Measurements from ENCODE around the gene BLCAP.
"Not testable (repeated sequence)": the region's sequence is repeated elsewhere in the genome, so short reads cannot be mapped to it uniquely, and the experiment has no call there.

BLCAP gene, protein sequence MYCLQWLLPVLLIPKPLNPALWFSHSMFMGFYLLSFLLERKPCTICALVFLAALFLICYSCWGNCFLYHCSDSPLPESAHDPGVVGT

DNA sequence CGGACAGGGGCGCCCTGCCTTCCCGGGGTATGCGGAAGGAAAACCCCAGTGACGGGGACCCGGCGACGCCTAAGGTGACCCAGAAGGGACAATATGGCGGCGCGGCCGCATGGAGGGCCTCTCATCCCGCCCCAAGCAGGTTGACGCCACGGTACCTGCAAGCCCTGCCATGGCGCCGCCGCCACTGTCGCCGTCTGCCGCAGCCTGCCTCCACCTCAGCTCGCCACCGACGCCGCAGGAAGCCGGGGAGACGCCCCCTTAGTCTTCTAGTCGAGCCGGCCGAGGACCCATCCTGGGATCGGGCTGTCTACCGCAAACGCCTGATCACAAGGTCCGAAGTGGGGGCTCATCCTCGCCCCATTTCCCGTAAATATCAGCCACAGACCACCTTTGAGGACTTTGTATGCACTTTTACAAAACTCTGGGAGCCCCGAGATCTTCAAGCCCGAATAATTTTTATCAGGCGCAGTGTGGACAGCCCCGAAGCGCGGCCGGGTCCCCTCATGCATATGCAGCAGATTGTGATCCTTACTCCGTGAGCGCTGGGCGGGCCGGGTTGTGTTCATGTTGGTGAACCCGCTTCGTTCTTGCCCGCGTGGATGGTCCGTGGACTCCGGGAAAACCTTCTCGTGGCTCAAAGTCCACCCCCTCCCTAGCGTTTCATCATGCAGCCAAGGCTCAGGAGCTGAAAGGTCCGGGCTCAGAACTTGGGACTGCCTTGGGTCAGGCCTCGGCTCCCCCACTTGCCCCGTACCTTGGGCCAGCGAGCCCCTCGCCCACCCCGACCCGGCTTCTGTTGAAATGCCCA is at the start of gene BLCAP:
Gene BLCAP (minus strand): TSS at position 239 of the 808 bp plus-strand sequence. CDS start 8,702 bp downstream, outside the sequence.
- peak; percentile 66 to 85 for DNase-seq (ENCODE audit: extremely low read depth in 1 of 2, low read depth in 1 of 2)

DNA sequence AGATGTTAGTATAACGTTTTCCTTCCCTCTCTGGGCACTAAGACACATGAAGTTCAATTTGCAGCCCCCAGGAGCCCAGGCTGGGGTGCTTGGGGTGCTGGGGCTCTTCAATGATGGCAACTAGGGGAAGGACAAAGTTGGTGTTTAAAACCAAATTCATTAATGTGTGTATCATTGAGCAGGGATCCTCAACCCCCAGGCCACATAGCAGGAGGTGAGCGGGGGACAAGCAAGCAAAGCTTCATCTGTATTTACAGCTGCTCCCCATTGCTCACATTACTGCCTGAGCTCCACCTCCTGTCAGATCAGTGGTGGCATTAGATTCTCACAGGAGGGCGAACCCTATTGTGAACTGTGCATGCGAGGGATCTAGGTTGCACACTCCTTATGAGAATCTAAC is 49.8 kb upstream of the BLCAP start:
- DNase-seq (ENCODE audit: extremely low read depth in 1 of 2, low read depth in 1 of 2), result not testable (repeated sequence)

GRCh38 chr20:37576911-37577310 is 49.2 kb upstream of the BLCAP start:
- DNase-seq (ENCODE audit: extremely low read depth in 1 of 2, low read depth in 1 of 2), result no peak

- DNase-seq (ENCODE audit: extremely low read depth in 1 of 2, low read depth in 1 of 2), result no peak
Measured at GRCh38 chr20:37575884-37576283, 48.2 kb upstream of the BLCAP start.

GRCh38 chr20:37574199-37574890 is 46.7 kb upstream of the BLCAP start:
- no peak for DNase-seq (ENCODE audit: extremely low read depth in 1 of 2, low read depth in 1 of 2)

GRCh38 chr20:37573626-37574198 is 46.0 kb upstream of the BLCAP start:
- DNase-seq (ENCODE audit: extremely low read depth in 1 of 2, low read depth in 1 of 2), result no peak

- DNase-seq (ENCODE audit: extremely low read depth in 1 of 2, low read depth in 1 of 2), result no peak
Measured at GRCh38 chr20:37571033-37571432, 43.4 kb upstream of the BLCAP start.

- DNase-seq (ENCODE audit: extremely low read depth in 1 of 2, low read depth in 1 of 2), result no peak
Measured at GRCh38 chr20:37570419-37570818, 42.7 kb upstream of the BLCAP start.

GRCh38 chr20:37567671-37568588 is 40.3 kb upstream of the BLCAP start:
- no peak for DNase-seq (ENCODE audit: extremely low read depth in 1 of 2, low read depth in 1 of 2)

DNA sequence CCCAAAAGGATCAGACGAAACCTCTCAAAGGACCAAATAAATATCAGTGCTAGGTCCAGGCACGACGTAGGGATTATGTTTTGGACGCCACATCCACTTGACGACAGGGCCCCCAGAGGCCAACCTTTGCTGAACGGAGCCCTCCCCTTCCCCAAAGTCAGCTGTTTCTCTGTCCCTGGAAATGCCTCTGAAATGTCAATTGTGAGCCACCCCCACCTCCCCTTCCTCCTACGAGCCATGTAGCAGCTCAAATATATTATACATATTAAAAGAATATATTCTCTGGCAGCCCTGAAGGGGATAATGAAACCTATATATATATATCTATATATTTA is 39.6 kb upstream of the BLCAP start:
- DNase-seq (ENCODE audit: extremely low read depth in 1 of 2, low read depth in 1 of 2), result no peak

- DNase-seq (ENCODE audit: extremely low read depth in 1 of 2, low read depth in 1 of 2), result no peak
Measured at GRCh38 chr20:37566590-37567330, 39.1 kb upstream of the BLCAP start.

DNA sequence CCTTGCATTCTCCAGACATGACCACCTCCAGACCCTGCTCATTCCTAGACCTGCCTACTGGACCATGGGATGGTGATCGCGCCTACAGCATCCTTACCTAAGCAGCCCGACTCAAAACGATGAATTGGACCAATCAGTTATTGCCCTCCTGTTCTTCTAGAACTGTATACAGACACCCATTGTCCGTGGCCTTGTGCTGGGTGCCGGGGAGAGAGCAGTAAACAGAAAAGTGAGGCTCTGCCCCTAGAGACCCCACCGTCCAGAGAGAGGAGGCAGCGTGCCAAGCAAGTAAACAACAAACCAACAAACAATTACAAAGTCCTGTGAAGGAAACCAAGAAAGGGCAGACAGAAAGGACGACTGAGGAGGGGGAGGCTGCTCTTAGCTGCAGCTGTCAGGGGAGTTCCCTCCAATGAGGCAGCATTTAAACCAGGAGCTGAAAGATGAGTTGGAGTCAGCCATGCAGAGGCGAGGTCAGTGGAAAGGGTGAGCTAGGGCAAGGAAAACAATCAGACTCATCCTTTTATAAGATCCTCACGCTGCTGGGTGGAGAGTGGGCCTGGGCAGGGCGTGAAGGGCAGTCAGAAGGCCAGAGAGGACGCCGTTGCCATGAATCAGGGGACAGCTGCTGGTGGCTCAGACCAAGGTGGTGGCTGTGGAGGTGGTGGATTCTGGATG is 37.6 kb upstream of the BLCAP start:
- DNase-seq (ENCODE audit: extremely low read depth in 1 of 2, low read depth in 1 of 2), result no peak

- DNase-seq (ENCODE audit: extremely low read depth in 1 of 2, low read depth in 1 of 2), result peak in 1 of 2 donors; percentile 11
Measured at GRCh38 chr20:37564388-37565133, 36.9 kb upstream of the BLCAP start.

- DNase-seq (ENCODE audit: extremely low read depth in 1 of 2, low read depth in 1 of 2), result no peak
Measured at GRCh38 chr20:37564016-37564387, 36.3 kb upstream of the BLCAP start.

DNA sequence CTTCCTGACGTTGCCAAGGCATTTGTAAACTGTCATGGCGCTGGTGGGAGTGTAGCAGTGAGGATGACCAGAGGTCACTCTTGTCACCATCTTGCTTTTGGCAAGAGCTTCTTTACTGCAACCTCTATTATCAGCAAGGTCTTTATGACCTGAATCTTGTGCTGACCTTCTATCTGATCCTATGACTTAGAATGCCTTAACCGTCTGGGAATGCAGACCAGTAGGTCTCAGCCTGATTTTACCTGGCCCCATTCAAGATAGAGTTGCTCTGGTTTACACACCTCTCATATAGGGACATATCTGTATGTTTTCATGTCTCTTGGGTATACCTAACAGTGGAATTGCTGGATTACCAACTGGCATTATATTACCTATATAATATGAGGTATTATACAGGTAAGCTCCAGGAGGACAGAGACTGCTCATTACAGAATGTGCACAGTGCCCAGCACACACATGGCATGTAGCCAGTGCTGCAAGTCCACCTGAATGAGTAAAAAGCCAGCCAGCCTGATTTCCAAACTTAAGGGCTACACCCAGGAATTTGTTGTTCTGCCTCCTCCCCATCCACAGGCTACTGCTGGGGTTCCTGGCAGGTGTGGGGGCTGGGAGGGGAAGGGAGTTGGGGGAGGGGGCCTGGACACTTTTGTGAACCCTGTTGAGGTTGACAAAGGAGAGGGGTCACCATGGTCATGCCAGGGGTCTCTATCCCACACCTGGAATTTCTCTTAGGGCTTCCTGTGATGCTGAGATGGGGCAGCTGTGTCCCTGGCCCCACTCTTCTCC is 35.2 kb upstream of the BLCAP start:
- no peak for DNase-seq (ENCODE audit: extremely low read depth in 1 of 2, low read depth in 1 of 2)

- no peak for DNase-seq (ENCODE audit: extremely low read depth in 1 of 2, low read depth in 1 of 2)
Measured at GRCh38 chr20:37560629-37561028, 33.0 kb upstream of the BLCAP start.

- DNase-seq (ENCODE audit: extremely low read depth in 1 of 2, low read depth in 1 of 2), result no peak
Measured at GRCh38 chr20:37559312-37560027, 31.8 kb upstream of the BLCAP start.
